ENCODE measurements around the gene PAFAH1B1.
"Not testable (repeated sequence)": the region's sequence is repeated elsewhere in the genome, so short reads cannot be mapped to it uniquely, and the experiment has no call there.

The PAFAH1B1 gene

GRCh38 chr17:2636169-2636930 lies 42.9 kb downstream of the PAFAH1B1 start:
- no peak for DNase-seq

GRCh38 chr17:2637422-2637821 lies 44.0 kb downstream of the PAFAH1B1 start:
- DNase-seq = no peak

- DNase-seq = no peak
These were observed 51.5 kb downstream of the PAFAH1B1 start for GRCh38 chr17:2644971-2645370.

GRCh38 chr17:2647957-2648356 lies 54.5 kb downstream of the PAFAH1B1 start:
- no peak for DNase-seq

- no peak for DNase-seq
These were observed 55.7 kb downstream of the PAFAH1B1 start for GRCh38 chr17:2649191-2649590.

GRCh38 chr17:2652911-2653310 lies 59.5 kb downstream of the PAFAH1B1 start:
- not testable (repeated sequence) for DNase-seq

- DNase-seq = no peak
These were observed 62.1 kb downstream of the PAFAH1B1 start for GRCh38 chr17:2655546-2655945.

- DNase-seq = no peak
These were observed 62.8 kb downstream of the PAFAH1B1 start for GRCh38 chr17:2656283-2656682.

- DNase-seq = peak; percentile 37
These were observed 65.9 kb downstream of the PAFAH1B1 start for GRCh38 chr17:2659337-2659736.

GRCh38 chr17:2660410-2660809 lies 67.0 kb downstream of the PAFAH1B1 start:
- not testable (repeated sequence) for DNase-seq

- no peak for DNase-seq
These were observed 78.6 kb downstream of the PAFAH1B1 start for GRCh38 chr17:2672026-2672425.

GRCh38 chr17:2679247-2679646 lies 85.8 kb downstream of the PAFAH1B1 start:
- not testable (repeated sequence) for DNase-seq

GRCh38 chr17:2680961-2681360 lies 87.5 kb downstream of the PAFAH1B1 start:
- DNase-seq = no peak

- DNase-seq = no peak
These were observed 88.2 kb downstream of the PAFAH1B1 start for GRCh38 chr17:2681650-2682049.

- DNase-seq = no peak
These were observed 88.9 kb downstream of the PAFAH1B1 start for GRCh38 chr17:2682176-2682938.

GRCh38 chr17:2683912-2684311 lies 90.5 kb downstream of the PAFAH1B1 start:
- no peak for DNase-seq

GRCh38 chr17:2684549-2684948 lies 91.1 kb downstream of the PAFAH1B1 start:
- DNase-seq = no peak

- no peak for DNase-seq
These were observed 92.2 kb downstream of the PAFAH1B1 start for GRCh38 chr17:2685696-2686095.

- DNase-seq = no peak
These were observed 93.6 kb downstream of the PAFAH1B1 start for GRCh38 chr17:2687074-2687418.

- DNase-seq = no peak
These were observed 95.2 kb downstream of the PAFAH1B1 start for GRCh38 chr17:2688351-2689342.

- no peak for DNase-seq
These were observed 96.1 kb downstream of the PAFAH1B1 start for GRCh38 chr17:2689411-2690164.

All from T1000 (cell line).